Sigmoid colon (tissue), 4 donors: ENCODE results near the gene RNF126.

Source experiments
- CTCF ChIP-seq, 4 experiments: fragments of 450-650 bp in 3 of 4; fragments of 200-600 bp in 1 of 4; IDR thresholded peaks; one replicate each; pipeline ENCODE4 v1.5.1; 2016 to 2019; ENCODE audit warnings: antibody characterized with exemption in 4 of 4, mild to moderate bottlenecking in 3 of 4, moderate library complexity in 2 of 4
- EP300 ChIP-seq, 4 donors: sonication (generic); formaldehyde crosslinking; IDR thresholded peaks; one replicate each; pipeline ENCODE4 v1.6.1; 2017; ENCODE audit warnings: antibody characterized with exemption in 4 of 4
- POLR2A ChIP-seq, 2 donors: fragments of 450-650 bp; IDR thresholded peaks; one replicate each; pipeline ENCODE4 v1.6.1; 2016; ENCODE audit warnings: antibody characterized with exemption in 2 of 2, mild to moderate bottlenecking in 2 of 2, moderate library complexity in 2 of 2
- POLR2AphosphoS5 ChIP-seq, 4 donors: sonication (generic); formaldehyde crosslinking; IDR thresholded peaks; one replicate each; pipeline ENCODE4 v1.6.1; 2017; ENCODE audit warnings: antibody characterized with exemption in 4 of 4

- TF ChIP-seq POLR2A (IDR thresholded peaks at IDR 0.05) (no peak), POLR2AphosphoS5 (IDR thresholded peaks at IDR 0.05) (no peak), CTCF (IDR thresholded peaks at IDR 0.05) (no peak), EP300 (IDR thresholded peaks at IDR 0.05) (no peak)
Measured at GRCh38 chr19:661427-662196, 1.4 kb downstream of the RNF126 start.
